GM12878 (cell line): ENCODE measurements around the gene ZNF264. TPM values are rescaled to one million over a fixed set of nuclear protein-coding genes. Genes with fewer than 3 reads are reported as not detected.

Experiments used
- ATAC-seq: fragments of 200-7000 bp; cut with Tn5 transposase; 3 replicates; pipeline ENCODE4 v1.9.1; 2020; ENCODE audit warnings: mild to moderate bottlenecking, moderate library complexity
- BruUV-seq: library from RNA; stranded (reverse); fragments of 400-500 nt; replicated peaks from 2 replicates; lab custom pipeline; 2021; lab: Mats Ljungman, UMichigan
- CTCF ChIA-PET: fragments of 300-600 bp; sonication (Branson Sonifier 250); formaldehyde crosslinking; extraction: SDS; loops from one replicate; lab custom pipeline; 2021; ENCODE audit warnings: inconsistent platforms; lab: Yijun Ruan, JAX
- POLR2A ChIA-PET: fragments of 350-600 bp; formaldehyde crosslinking; extraction: SDS; loops from one replicate; lab custom pipeline; 2021; ENCODE audit warnings: inconsistent platforms; lab: Charles Lee
- RAD21 ChIA-PET: fragments of 300-600 bp; sonication (Branson Sonifier 250); formaldehyde crosslinking; loops from one replicate; lab custom pipeline; 2023; ENCODE audit warnings: antibody characterized with exemption; ENCODE audit not compliant: unreplicated experiment; lab: Charles Lee
- SMC1A ChIA-PET: fragments of 300-600 bp; sonication (Branson Sonifier 250); formaldehyde crosslinking; loops from one replicate; lab custom pipeline; 2023; ENCODE audit not compliant: unreplicated experiment, uncharacterized antibody; lab: Charles Lee
- DNase-seq: peaks from one replicate; pipeline ENCODE4 v3.0.0-alpha.2; 2011; ENCODE audit warnings: low read depth, low spot score
- FAIRE-seq: peaks from 3 replicates; lab custom pipeline; 2011; peaks lifted over from hg19 to GRCh38; lab: Jason Lieb, UNC
- H2AFZ ChIP-seq: 2 replicates; pipeline ENCODE4 v1.6.0; 2011; ENCODE audit warnings: low read depth, low read length, control low read depth; ENCODE audit not compliant: control insufficient read depth
- H3K27ac ChIP-seq: 2 replicates; pipeline ENCODE4 v1.5.1; 2011; ENCODE audit warnings: control low read depth; ENCODE audit not compliant: control insufficient read depth, insufficient read depth
- H3K27me3 ChIP-seq, 2 experiments: replicated peaks in 1 of 2; 2 replicates each; pipeline versions ENCODE4 v1.6.0 to v1.6.1; 2011; ENCODE audit warnings: low read length in 1 of 2; ENCODE audit not compliant: control insufficient read depth in 2 of 2, insufficient read depth in 2 of 2
- H3K36me3 ChIP-seq, 2 experiments: 2 replicates each; pipeline ENCODE4 v1.5.1; 2011; ENCODE audit warnings: low read length in 1 of 2; ENCODE audit not compliant: control insufficient read depth in 2 of 2, insufficient read depth in 2 of 2
- H3K4me1 ChIP-seq: 2 replicates; pipeline ENCODE4 v1.6.1; 2011; ENCODE audit warnings: mild to moderate bottlenecking, low read length, moderate library complexity, mixed read lengths; ENCODE audit not compliant: control insufficient read depth, insufficient read depth
- H3K4me2 ChIP-seq: 2 replicates; pipeline ENCODE4 v1.6.0; 2011; ENCODE audit warnings: control low read depth; ENCODE audit not compliant: control insufficient read depth, insufficient read depth
- H3K4me3 ChIP-seq: fragments of 200-600 bp; sonication (generic); 2 replicates; pipeline ENCODE4 v1.5.1; 2016
- H3K79me2 ChIP-seq: 2 replicates; pipeline ENCODE4 v1.6.0; 2011; ENCODE audit warnings: low read length; ENCODE audit not compliant: control insufficient read depth, insufficient read depth
- H3K9ac ChIP-seq: 2 replicates; pipeline ENCODE4 v1.8.0; 2011; ENCODE audit warnings: low read length, control low read depth, mixed read lengths; ENCODE audit not compliant: control insufficient read depth, insufficient read depth
- H3K9me3 ChIP-seq: replicated peaks from 3 replicates; pipeline ENCODE4 v1.5.1; 2011; ENCODE audit warnings: mild to moderate bottlenecking, low read length; ENCODE audit not compliant: control insufficient read depth, insufficient read depth
- H4K20me1 ChIP-seq: 2 replicates; pipeline ENCODE4 v1.6.0; 2011; ENCODE audit not compliant: control insufficient read depth, insufficient read depth
- CTCF ChIP-seq, 3 experiments: IDR thresholded peaks in 2 of 3; conservative IDR thresholded peaks in 1 of 3; 2 replicates each; pipeline ENCODE4 v1.5.1; 2011; ENCODE audit warnings: low read depth in 3 of 3, low read length in 3 of 3, mild to moderate bottlenecking in 3 of 3, control low read depth in 2 of 3, moderate library complexity in 2 of 3, inconsistent platforms in 1 of 3, mixed read lengths in 1 of 3; ENCODE audit not compliant: control insufficient read depth in 2 of 3, insufficient read depth in 1 of 3; ENCODE audit errors: extremely low read depth in 1 of 3
- E2F4 ChIP-seq: IDR thresholded peaks from 2 replicates; pipeline ENCODE4 v1.6.1; 2012; ENCODE audit warnings: low read depth, low read length, improper control_type of control experiment
- ETV6 ChIP-seq, 2 experiments: fragments of 450-650 bp in 1 of 2; IDR thresholded peaks in 1 of 2; conservative IDR thresholded peaks in 1 of 2; 2 replicates each; pipeline ENCODE4 v1.6.1; 2014; ENCODE audit warnings: antibody characterized with exemption in 1 of 2, borderline replicate concordance in 1 of 2, low read depth in 1 of 2, mild to moderate bottlenecking in 1 of 2, moderate library complexity in 1 of 2
- FOXK2 ChIP-seq: fragments of 450-650 bp; IDR thresholded peaks from 2 replicates; pipeline ENCODE4 v1.6.1; 2017; ENCODE audit warnings: mild to moderate bottlenecking, moderate library complexity
- GABPA ChIP-seq: IDR thresholded peaks from 2 replicates; pipeline ENCODE4 v1.6.1; 2014; ENCODE audit warnings: antibody characterized with exemption, low read depth, mild to moderate bottlenecking, inconsistent platforms
- IKZF2 ChIP-seq, 2 experiments: fragments of 450-650 bp; IDR thresholded peaks; 2 replicates each; pipeline ENCODE4 v1.6.1; 2017; ENCODE audit warnings: mild to moderate bottlenecking in 2 of 2, moderate library complexity in 2 of 2
- NBN ChIP-seq: fragments of 450-650 bp; IDR thresholded peaks from 2 replicates; pipeline ENCODE4 v1.6.1; 2016
- RBBP5 ChIP-seq: fragments of 200-600 bp; sonication (generic); conservative IDR thresholded peaks from 2 replicates; pipeline ENCODE4 v1.6.1; 2016
- TBL1XR1 ChIP-seq: IDR thresholded peaks from 2 replicates; pipeline ENCODE4 v1.6.1; 2012; ENCODE audit warnings: low read depth, low read length, improper control_type of control experiment
- WGBS: methylation state at CpG from one replicate; pipeline ENCODE4 v1.1.6; 2016; ENCODE audit warnings: low lambda C conversion rate; ENCODE audit not compliant: insufficient replicate concordance, insufficient coverage; ENCODE audit errors: missing lambda C conversion rate; 5-methylcytosine and 5-hydroxymethylcytosine counted together
- in situ Hi-C: fragments of 300-500 bp; cut with MboI; formaldehyde crosslinking; loops from 9 replicates; pipeline ENCODE4 v1.14.3; 2018; ENCODE audit warnings: mixed read lengths
- intact Hi-C: fragments of 100-400 bp; cut with micrococcal nuclease; formaldehyde crosslinking; loops from one replicate; pipeline ENCODE4 v1.14.2; 2022; ENCODE audit not compliant: unreplicated experiment
- polyA plus RNA-seq, 11 experiments: library from polyadenylated mRNA; depleted of rRNA in 4 of 11; unstranded in 6 of 11; stranded (reverse) in 5 of 11; fragments of >200 nt; fragmentation: Nextera tagmentation in 4 of 11; fragmentation: Illumina TruSeq in 1 of 11; extraction: Ambion mirVana in 4 of 11; extraction: Trizol in 1 of 11; gene quantifications; 1 replicate in 1 of 11; 2 replicates in 10 of 11; pipeline versions ENCODE4 v1.2.1 to v1.2.3, GENCODE V29; 2011 to 2016; ENCODE audit warnings: inconsistent platforms in 2 of 11, missing spikeins in 2 of 11, low read depth in 1 of 11
- total RNA-seq, 4 experiments: library from RNA; depleted of rRNA in 3 of 4; stranded (reverse); fragments of >200 nt in 3 of 4; fragmentation: Illumina TruSeq in 1 of 4; extraction: Trizol in 1 of 4; gene quantifications; 2 replicates each; pipeline versions ENCODE4 v1.2.1 to v1.2.3, GENCODE V29; 2013 to 2021

ZNF264 gene
- total and polyA plus RNA-seq, 10 of the 15 experiments (the other 5 are each of a cell fraction or from before 2014, with no cell fraction given), result 0.76 to 22.9 (median 9.4) TPM

- H3K79me2 ChIP-seq, result no peaks in the 10 kb centered on the region
- RAD21 ChIA-PET, result interaction anchor here (1.4 kb wide), 1 partner anchor 16 kb away, joined by 5 read pairs; no protein-coding TSS in a partner anchor
- no peaks in the 10 kb centered on the region for H3K36me3 ChIP-seq
- no peak overlapping the region for H3K9ac ChIP-seq
- ATAC-seq (peak; percentile 53), DNase-seq (no peak), FAIRE-seq (no peak)
- SMC1A ChIA-PET, result no interaction called here
- no peak overlapping the region for H3K4me3 ChIP-seq
- H2AFZ ChIP-seq, result no peak overlapping the region
- CTCF ChIA-PET, result interaction anchor here (0.6 kb wide), 1 partner anchor 37 kb away, joined by 4 read pairs; no protein-coding TSS in a partner anchor
- POLR2A ChIA-PET, result no interaction called here
- WGBS, result 36% methylated on average over 3 of the region's 3 CpGs
- no peaks in the 10 kb centered on the region for H4K20me1 ChIP-seq
- peaks cover 10% of the 10 kb centered on the region for H3K4me1 ChIP-seq
- TF ChIP-seq FOXK2 (no peak), CTCF (IDR thresholded peaks at IDR 0.05 in 2 of 3, conservative IDR thresholded peaks at IDR 0.05 in 1 of 3; ENCODE audit: control insufficient read depth in 2 of 3, extremely low read depth in 1 of 3, insufficient read depth in 1 of 3, low read depth in 3 of 3, low read length in 3 of 3) (no peak), E2F4 (no peak), NBN (no peak), ETV6 (conservative IDR thresholded peaks at IDR 0.05 in 1 of 2, IDR thresholded peaks at IDR 0.05 in 1 of 2; ENCODE audit: borderline replicate concordance in 1 of 2, low read depth in 1 of 2) (no peak), TBL1XR1 (no peak), IKZF2 (IDR thresholded peaks at IDR 0.05) (no peak), RBBP5 (no peak), GABPA (no peak)
- H3K9me3 ChIP-seq, result no peaks in the 10 kb centered on the region; the same call in 2 of the 3 replicates
- no peak overlapping the region for H3K27ac ChIP-seq
- intact Hi-C loops (no loop called here), in situ Hi-C loops (no loop called here)
- H3K27me3 ChIP-seq, result no peaks in the 10 kb centered on the region
- BruUV-seq, result no TSS peak
- no peak overlapping the region for H3K4me2 ChIP-seq
Measured at GRCh38 chr19:57267291-57267690, 76.0 kb downstream of the ZNF264 start.
